Measurements from ENCODE around the gene PCSK9.

The PCSK9 gene

DNA sequence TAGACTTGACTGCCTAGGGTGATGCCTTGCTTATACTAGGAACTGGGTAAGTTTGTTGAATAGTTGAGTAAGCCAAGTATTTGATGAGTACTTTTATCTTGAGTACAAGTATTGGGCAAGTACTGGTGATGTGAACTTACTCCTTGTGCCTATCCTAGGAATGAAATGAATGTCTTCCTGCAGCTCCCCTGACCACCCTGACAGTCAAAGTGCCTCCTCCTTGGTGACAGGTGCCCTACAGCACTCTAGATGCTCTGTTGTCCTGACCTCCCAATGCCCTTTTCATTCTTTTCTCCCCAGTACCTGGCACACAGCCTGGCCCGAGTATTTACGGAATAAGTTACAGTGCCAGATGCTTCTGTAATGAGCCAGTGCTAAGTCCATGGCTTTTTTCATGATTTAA lies 25.5 kb downstream of the PCSK9 start:
- TF ChIP-seq, protein P1, sequence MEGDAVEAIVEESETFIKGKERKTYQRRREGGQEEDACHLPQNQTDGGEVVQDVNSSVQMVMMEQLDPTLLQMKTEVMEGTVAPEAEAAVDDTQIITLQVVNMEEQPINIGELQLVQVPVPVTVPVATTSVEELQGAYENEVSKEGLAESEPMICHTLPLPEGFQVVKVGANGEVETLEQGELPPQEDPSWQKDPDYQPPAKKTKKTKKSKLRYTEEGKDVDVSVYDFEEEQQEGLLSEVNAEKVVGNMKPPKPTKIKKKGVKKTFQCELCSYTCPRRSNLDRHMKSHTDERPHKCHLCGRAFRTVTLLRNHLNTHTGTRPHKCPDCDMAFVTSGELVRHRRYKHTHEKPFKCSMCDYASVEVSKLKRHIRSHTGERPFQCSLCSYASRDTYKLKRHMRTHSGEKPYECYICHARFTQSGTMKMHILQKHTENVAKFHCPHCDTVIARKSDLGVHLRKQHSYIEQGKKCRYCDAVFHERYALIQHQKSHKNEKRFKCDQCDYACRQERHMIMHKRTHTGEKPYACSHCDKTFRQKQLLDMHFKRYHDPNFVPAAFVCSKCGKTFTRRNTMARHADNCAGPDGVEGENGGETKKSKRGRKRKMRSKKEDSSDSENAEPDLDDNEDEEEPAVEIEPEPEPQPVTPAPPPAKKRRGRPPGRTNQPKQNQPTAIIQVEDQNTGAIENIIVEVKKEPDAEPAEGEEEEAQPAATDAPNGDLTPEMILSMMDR (IDR thresholded peaks at IDR 0.05; ENCODE audit: low read depth, low read length), result no peak
- TF ChIP-seq EZH2phosphoT487 (IDR thresholded peaks at IDR 0.05; ENCODE audit: low read depth), result no peak
- Histone ChIP-seq H3K4me2 (ENCODE audit: low read length) (no peak overlapping the region), H3K79me2 (ENCODE audit: low read length) (no peaks in the 10 kb centered on the region), H3K36me3 (replicated peaks; ENCODE audit: low read depth, low read length) (peaks cover 8% of the 10 kb centered on the region), H3K4me3 (ENCODE audit: low read length) (no peak overlapping the region), H4K20me1 (ENCODE audit: insufficient read depth, low read length) (no peaks in the 10 kb centered on the region), H2AFZ (ENCODE audit: low read depth, low read length) (no peak overlapping the region), H3K4me1 (ENCODE audit: low read length) (no peaks in the 10 kb centered on the region), H3K27ac (ENCODE audit: low read length) (no peak overlapping the region), H3K27me3 (ENCODE audit: low read depth, low read length) (no peaks in the 10 kb centered on the region), H3K9me3 (ENCODE audit: insufficient read depth, low read length) (no peaks in the 10 kb centered on the region), H3K9ac (ENCODE audit: low read length) (no peak overlapping the region)

- Histone ChIP-seq H3K27me3 (ENCODE audit: low read depth, low read length) (no peaks in the 10 kb centered on the region), H3K4me3 (ENCODE audit: low read length) (no peak overlapping the region), H3K4me1 (ENCODE audit: low read length) (no peaks in the 10 kb centered on the region), H3K79me2 (ENCODE audit: low read length) (no peaks in the 10 kb centered on the region), H3K4me2 (ENCODE audit: low read length) (no peak overlapping the region), H4K20me1 (ENCODE audit: insufficient read depth, low read length) (no peaks in the 10 kb centered on the region), H3K9me3 (ENCODE audit: insufficient read depth, low read length) (no peaks in the 10 kb centered on the region), H3K9ac (ENCODE audit: low read length) (no peak overlapping the region), H3K27ac (ENCODE audit: low read length) (no peak overlapping the region), H3K36me3 (replicated peaks; ENCODE audit: low read depth, low read length) (peaks cover 8% of the 10 kb centered on the region), H2AFZ (ENCODE audit: low read depth, low read length) (no peak overlapping the region)
- TF ChIP-seq EZH2phosphoT487 (IDR thresholded peaks at IDR 0.05; ENCODE audit: low read depth), result no peak
- TF ChIP-seq, protein P1 (IDR thresholded peaks at IDR 0.05; ENCODE audit: low read depth, low read length), result no peak
These were observed 26.3 kb downstream of the PCSK9 start for GRCh38 chr1:55065648-55066047.

DNA sequence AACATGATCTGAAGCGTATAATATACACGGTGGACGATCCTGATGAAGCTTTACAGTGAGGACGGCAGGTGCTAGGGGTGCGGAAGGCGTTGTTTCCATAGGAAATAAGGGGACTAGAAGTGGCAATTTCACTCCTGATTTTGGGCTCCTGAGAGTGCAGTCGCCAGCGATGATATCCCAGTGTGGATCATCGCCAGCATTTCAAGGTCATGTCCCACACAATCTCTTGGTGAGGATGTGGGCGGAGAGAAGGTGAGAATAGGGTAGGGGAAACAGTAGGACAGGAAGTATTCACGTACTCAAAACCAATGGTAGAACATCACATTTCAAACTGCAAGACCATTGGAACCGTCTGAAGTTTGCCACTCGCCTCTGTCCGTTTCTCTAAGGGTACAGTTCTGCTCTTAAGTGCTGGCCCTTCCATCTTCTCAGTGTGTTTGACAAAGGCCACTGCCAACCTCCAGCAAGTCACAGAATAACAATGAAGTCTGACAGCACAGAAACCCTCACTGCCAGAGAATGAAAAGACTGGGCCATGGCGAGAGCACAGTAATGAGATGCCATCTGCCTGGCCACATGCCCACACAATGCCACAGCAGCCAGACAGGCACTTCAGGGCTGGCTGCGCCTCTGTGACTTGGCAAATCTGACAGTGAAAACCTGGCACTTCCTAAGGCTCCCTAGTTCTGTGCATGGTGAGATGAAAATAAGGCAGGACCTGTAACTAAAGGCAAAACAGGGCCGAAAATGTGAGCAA lies 27.9 kb downstream of the PCSK9 start:
- no peak overlapping the region for H3K4me2 ChIP-seq (ENCODE audit: low read length)
- H3K79me2 ChIP-seq (ENCODE audit: low read length), result no peaks in the 10 kb centered on the region
- H4K20me1 ChIP-seq (ENCODE audit: insufficient read depth, low read length), result no peaks in the 10 kb centered on the region
- no peak overlapping the region for H2AFZ ChIP-seq (ENCODE audit: low read depth, low read length)
- TF ChIP-seq EZH2phosphoT487 (IDR thresholded peaks at IDR 0.05; ENCODE audit: low read depth), result no peak
- peaks cover 11% of the 10 kb centered on the region for H3K36me3 ChIP-seq (replicated peaks; ENCODE audit: low read depth, low read length)
- H3K4me1 ChIP-seq (ENCODE audit: low read length), result no peaks in the 10 kb centered on the region
- no peak overlapping the region for H3K4me3 ChIP-seq (ENCODE audit: low read length)
- H3K9ac ChIP-seq (ENCODE audit: low read length), result no peak overlapping the region
- H3K27me3 ChIP-seq (ENCODE audit: low read depth, low read length), result no peaks in the 10 kb centered on the region
- no peaks in the 10 kb centered on the region for H3K9me3 ChIP-seq (ENCODE audit: insufficient read depth, low read length)
- no peak overlapping the region for H3K27ac ChIP-seq (ENCODE audit: low read length)

DNA sequence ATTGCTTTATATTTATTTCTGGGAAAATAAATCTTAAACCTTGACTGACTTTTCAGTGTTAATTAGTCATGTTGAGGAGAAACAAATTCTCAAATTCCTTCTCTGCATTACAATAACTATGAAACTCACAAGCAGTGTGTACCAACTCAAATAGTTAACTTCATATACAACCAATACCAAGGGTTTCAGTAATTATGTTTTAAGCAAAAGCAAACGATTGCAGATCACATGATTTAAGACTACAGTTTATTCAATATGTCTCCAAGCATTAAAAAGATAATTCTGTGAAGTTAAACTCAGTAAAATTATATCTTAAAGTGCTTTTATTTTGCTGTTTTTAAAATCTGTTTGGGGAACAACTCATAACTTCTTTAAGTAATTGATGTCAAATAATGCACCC lies 28.6 kb downstream of the PCSK9 start:
- Histone ChIP-seq H3K9ac (ENCODE audit: low read length) (no peak overlapping the region), H3K9me3 (ENCODE audit: insufficient read depth, low read length) (no peaks in the 10 kb centered on the region), H4K20me1 (ENCODE audit: insufficient read depth, low read length) (no peaks in the 10 kb centered on the region), H3K4me3 (ENCODE audit: low read length) (no peak overlapping the region), H3K27ac (ENCODE audit: low read length) (no peak overlapping the region), H3K79me2 (ENCODE audit: low read length) (no peaks in the 10 kb centered on the region), H3K4me2 (ENCODE audit: low read length) (no peak overlapping the region), H2AFZ (ENCODE audit: low read depth, low read length) (no peak overlapping the region), H3K4me1 (ENCODE audit: low read length) (no peaks in the 10 kb centered on the region), H3K36me3 (replicated peaks; ENCODE audit: low read depth, low read length) (peaks cover 11% of the 10 kb centered on the region), H3K27me3 (ENCODE audit: low read depth, low read length) (no peaks in the 10 kb centered on the region)
- TF ChIP-seq EZH2phosphoT487 (IDR thresholded peaks at IDR 0.05; ENCODE audit: low read depth), result no peak
- TF ChIP-seq, protein P1 (IDR thresholded peaks at IDR 0.05; ENCODE audit: low read depth, low read length), result no peak

Measured in OCI-LY3 (cell line).